BJ (cell line): ENCODE data around the gene CCDC187. TPM values are rescaled to one million over a fixed set of nuclear protein-coding genes. Genes with fewer than 3 reads are reported as not detected.

Source experiments
- CTCF ChIA-PET: fragments of 350-600 bp; formaldehyde crosslinking; extraction: SDS; loops from one replicate; lab custom pipeline; 2021; ENCODE audit warnings: antibody characterized with exemption, inconsistent platforms; lab: Yijun Ruan, JAX
- POLR2A ChIA-PET: fragments of 300-600 bp; sonication (Branson Sonifier 250); formaldehyde crosslinking; extraction: SDS; loops from one replicate; lab custom pipeline; 2021; ENCODE audit warnings: antibody characterized with exemption; lab: Charles Lee
- DNase-seq: peaks from one replicate; pipeline ENCODE4 v3.0.0-alpha.2; 2011; ENCODE audit warnings: low read depth
- H3K27me3 ChIP-seq: 2 replicates; pipeline ENCODE4 v1.6.0; 2011; ENCODE audit warnings: low read length; ENCODE audit not compliant: control insufficient read depth, insufficient read depth
- H3K36me3 ChIP-seq: 2 replicates; pipeline ENCODE4 v1.5.1; 2011; ENCODE audit warnings: low read length; ENCODE audit not compliant: control insufficient read depth, insufficient read depth
- H3K4me3 ChIP-seq: 2 replicates; pipeline ENCODE4 v1.5.1; 2011; ENCODE audit warnings: low read depth, mild to moderate bottlenecking, control low read depth, low read length
- CTCF ChIP-seq: IDR thresholded peaks from 2 replicates; pipeline ENCODE4 v1.5.1; 2011; ENCODE audit warnings: low read depth, mild to moderate bottlenecking, control low read depth, inconsistent platforms, low read length, moderate library complexity; ENCODE audit not compliant: insufficient read depth
- polyA plus RNA-seq: library from polyadenylated mRNA; depleted of rRNA; stranded (reverse); fragments of >200 nt; gene quantifications from 2 replicates; pipeline ENCODE4 v1.2.3, GENCODE V29; 2011

CCDC187 gene
- polyA plus RNA-seq, 1 experiment = not detected

GRCh38 chr9:136342181-136343120 is 38.6 kb upstream of the CCDC187 start:
- ChIA-PET CTCF (interaction anchor here (0.5 to 1.5 kb wide), 5 partner anchors 16 to 436 kb away, joined by 3 to 8 read pairs (median 3); no protein-coding TSS in a partner anchor), POLR2A (no interaction called here)
- H3K27me3 ChIP-seq = no peaks in the 10 kb centered on the region
- no peak for DNase-seq
- no peak overlapping the region for H3K4me3 ChIP-seq
- peaks cover 45% of the 10 kb centered on the region for H3K36me3 ChIP-seq
- no peak for TF ChIP-seq CTCF

DNA sequence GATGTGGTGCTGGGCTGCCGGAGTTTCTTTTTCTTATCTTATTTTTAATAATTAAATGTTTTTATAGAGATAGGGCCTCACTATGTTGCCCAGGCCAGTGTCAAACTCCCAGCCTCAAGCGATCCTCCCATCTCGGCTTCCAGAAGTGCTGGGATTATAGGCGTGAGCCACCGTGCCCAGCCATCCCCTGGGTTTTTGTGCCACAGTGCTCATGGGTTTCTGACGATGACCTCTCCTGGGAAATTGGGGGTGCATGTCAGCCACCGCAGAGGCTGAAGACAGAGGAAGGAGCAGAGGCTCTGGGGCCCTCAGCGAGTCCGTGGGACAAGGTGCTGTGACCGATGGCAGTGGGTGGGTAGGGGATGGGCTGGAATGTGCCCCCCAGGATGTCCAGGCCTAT is 37.9 kb upstream of the CCDC187 start:
- Histone ChIP-seq H3K27me3 (no peaks in the 10 kb centered on the region), H3K36me3 (peaks cover 49% of the 10 kb centered on the region), H3K4me3 (no peak overlapping the region)
- no peak for DNase-seq
- ChIA-PET CTCF (interaction anchor here (0.5 to 1.5 kb wide), 5 partner anchors 17 to 437 kb away, joined by 3 to 8 read pairs (median 3); no protein-coding TSS in a partner anchor), POLR2A (no interaction called here)
- no peak for TF ChIP-seq CTCF

DNA sequence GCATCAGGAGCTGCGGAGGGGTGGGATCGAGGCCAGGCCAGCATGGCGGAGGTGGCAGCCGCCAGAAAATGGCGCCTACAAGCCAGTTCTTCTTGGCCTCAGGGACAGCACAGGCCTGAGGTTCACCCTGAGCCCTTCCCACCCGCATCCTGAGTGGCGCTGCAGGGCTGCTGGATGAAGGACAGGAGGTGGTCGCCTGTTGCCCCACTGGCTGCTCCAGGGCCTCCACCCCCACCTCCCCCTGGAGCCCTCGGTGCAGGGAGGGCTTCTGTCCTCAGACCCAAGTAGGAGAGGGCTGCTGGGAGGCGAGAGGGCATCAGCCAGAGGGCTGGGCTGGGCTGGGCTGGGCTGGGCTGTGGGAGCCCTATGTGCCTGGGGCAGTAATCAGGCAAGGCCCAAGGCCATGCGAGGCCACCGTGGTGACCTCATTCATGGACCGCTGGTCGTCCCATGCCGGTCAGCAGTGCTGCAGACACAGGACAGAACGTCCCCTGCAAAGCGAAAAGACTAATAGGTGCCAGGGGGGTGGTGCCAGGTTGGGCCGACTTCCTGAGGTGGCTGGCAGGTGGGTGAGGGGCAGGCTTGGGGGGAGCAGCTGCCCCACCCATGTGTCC is 37.3 kb upstream of the CCDC187 start:
- H3K4me3 ChIP-seq = no peak overlapping the region
- POLR2A ChIA-PET = no interaction called here
- TF ChIP-seq CTCF = no peak
- CTCF ChIA-PET = interaction anchor here (1.4 kb wide), 1 partner anchor 29 kb away, joined by 8 read pairs; no protein-coding TSS in a partner anchor
- no peak for DNase-seq
- peaks cover 55% of the 10 kb centered on the region for H3K36me3 ChIP-seq
- no peaks in the 10 kb centered on the region for H3K27me3 ChIP-seq

DNA sequence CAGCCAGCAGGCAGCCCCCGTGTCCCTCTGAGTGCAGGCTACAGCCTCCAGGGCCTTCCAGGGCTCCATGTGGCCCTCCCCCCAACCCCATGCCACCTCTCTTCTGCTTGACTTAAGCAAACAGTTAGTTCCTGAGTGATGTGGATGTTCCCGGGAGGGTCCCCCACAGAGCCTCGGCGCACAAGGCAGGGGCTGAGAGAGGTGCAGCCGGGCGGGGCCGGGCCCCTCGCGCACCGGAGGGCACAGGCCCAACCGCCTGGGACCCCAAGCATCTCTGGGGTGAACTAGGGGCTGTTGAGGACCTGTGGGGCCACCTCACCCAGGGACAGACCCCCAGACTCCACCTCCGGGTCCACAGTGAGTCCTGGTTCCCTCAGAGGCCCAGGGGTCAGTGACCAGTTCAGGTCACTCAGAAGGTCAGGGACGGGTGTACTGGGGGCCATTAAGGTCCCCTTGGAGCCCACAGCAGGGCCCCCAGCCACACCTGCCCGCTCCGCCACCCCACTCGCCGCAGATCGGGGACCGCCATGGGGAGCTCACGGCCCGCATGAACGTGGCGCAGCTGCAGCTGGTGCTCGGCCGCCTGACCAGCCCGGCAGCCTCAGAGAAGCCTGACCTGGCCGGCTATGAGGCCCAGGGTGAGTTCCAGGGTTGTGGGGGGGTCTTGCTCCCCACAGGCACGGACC is 36.6 kb upstream of the CCDC187 start:
- ChIA-PET POLR2A (no interaction called here), CTCF (interaction anchor here (1.3 to 1.4 kb wide), 3 partner anchors 21 to 28 kb away, joined by 3 to 8 read pairs (median 3); no protein-coding TSS in a partner anchor)
- Histone ChIP-seq H3K4me3 (no peak overlapping the region), H3K36me3 (peaks cover 61% of the 10 kb centered on the region), H3K27me3 (no peaks in the 10 kb centered on the region)
- no peak for TF ChIP-seq CTCF
- DNase-seq = no peak
